HG02623 (cell line): ENCODE data around the gene ARL11.
A peak's percentile ranks its signal among the peaks of the same experiment; 100 is the strongest.
"Not testable (repeated sequence)": the region's sequence is repeated elsewhere in the genome, so short reads cannot be mapped to it uniquely, and the experiment has no call there.

Source experiments
- ATAC-seq: cut with Tn5 transposase; IDR thresholded peaks from one replicate; pipeline ENCODE4 v1.9.1; 2021; ENCODE audit warnings: moderate library complexity; ENCODE audit not compliant: unreplicated experiment

ARL11 gene

DNA sequence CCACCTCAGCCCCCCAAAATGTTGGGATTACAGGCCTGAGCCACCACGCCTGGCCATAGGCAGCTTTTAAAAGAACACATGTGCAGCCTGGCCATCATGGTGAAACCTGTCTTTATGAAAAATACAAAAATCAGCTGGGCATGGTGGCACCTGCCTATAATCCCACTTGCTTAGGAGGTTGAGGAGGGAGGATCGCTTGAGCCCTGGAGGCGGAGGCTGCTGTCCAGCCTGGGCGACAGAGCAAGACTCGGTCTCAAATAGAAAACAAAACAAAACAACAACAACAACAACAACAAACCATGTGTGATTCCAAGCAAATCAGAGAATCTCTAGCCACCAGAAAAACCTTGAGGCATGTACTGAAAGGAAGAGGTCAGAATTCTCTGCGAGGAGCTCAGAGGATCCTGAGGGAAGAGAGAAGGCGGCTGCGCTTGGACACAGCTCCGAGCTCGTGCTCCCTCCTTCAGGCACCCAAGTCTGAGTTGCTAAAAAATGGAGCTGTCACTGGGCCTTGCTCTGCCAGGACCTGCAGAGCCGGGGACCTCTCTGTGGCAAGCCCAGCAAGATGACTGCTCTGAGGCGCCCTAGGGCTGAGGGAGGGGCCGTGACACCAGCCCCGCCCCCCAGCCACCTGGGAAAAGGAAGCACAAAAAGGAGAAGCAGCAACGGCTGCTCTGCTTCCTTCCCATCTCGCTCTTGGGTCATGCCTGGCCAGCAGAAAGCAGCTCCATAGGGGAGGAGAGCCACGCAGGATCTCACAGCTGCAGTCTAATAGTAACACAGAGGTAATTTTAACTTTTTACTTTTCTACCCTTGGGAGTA, at the start of gene ARL11:
TSS of gene ARL11 (plus strand) at position 677 of the 822 bp plus-strand sequence. CDS start 1,941 bp downstream, outside the sequence.
- ATAC-seq = peak; percentile 94

DNA sequence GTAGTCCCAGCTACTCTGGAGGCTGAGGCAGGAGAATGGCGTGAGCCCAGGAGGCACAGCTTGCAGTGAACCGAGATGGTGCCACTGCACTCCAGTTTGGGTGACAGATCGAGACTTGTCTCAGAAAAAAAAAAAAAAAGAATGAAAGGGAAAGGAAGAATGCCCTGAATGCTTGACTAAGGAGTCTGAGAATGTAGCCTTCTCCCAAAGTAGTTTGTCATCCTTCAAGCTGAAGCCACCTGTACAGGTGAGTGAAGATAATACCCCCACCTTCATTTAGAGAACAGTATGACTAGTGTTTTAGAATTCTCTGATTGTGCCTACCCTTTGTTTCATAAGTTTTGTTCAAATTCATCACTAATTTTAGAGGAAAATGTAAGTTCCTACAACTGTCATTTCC, 48.8 kb upstream of the ARL11 start:
- no peak for ATAC-seq

DNA sequence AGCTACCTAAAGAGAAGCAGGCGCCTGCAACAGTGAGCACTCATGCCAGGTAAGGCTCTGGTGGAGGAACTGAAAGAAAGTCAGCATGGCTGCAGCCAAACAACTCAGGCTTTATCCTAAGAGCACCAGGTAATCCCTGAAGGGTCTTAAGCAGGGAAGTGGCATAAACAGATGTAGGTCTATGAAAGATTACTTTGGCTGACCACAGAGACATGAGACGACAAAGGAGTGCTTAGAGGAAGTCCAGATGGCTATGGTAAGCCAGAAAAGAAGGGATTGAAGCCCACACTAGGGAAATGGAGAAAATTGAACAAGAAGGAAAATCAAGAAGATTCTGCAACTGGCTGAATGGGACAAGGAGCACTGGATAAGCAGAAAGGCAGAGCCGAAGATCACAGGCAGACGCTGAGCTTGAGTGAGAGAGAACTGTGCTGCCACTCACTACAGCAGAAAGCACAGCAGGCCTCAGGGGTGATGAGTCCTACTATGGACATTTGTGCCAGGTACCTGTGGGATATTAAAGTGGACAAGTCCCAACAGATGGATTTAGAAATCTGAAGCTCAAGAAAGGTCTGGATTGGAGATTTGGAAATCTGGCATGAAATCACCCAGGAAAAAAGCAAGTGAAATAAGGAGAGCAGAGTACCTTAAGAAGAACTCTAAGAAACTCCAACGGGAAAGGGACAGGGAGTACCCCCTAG, 47.2 kb upstream of the ARL11 start:
- no peak for ATAC-seq

DNA sequence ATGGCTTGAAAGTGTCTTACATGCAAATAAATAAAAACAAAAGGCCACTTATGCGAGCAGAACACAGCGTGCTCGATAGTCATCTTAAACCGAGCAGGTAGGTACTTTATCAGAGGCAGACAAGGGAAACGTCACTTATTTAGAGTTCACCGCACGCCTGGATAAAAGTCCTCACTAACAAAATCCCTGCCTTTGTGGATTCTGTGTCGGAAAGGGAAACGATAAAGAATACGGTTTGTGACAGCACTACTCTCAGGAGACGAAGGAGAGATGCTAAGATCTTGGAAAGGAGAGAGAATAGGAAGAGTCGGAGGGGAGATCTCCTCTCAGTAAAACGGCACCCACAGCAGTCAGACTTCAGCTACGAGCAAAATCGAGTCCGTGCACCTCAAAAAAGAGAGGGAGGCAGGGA, 43.5 kb upstream of the ARL11 start:
- ATAC-seq = peak; percentile 5

DNA sequence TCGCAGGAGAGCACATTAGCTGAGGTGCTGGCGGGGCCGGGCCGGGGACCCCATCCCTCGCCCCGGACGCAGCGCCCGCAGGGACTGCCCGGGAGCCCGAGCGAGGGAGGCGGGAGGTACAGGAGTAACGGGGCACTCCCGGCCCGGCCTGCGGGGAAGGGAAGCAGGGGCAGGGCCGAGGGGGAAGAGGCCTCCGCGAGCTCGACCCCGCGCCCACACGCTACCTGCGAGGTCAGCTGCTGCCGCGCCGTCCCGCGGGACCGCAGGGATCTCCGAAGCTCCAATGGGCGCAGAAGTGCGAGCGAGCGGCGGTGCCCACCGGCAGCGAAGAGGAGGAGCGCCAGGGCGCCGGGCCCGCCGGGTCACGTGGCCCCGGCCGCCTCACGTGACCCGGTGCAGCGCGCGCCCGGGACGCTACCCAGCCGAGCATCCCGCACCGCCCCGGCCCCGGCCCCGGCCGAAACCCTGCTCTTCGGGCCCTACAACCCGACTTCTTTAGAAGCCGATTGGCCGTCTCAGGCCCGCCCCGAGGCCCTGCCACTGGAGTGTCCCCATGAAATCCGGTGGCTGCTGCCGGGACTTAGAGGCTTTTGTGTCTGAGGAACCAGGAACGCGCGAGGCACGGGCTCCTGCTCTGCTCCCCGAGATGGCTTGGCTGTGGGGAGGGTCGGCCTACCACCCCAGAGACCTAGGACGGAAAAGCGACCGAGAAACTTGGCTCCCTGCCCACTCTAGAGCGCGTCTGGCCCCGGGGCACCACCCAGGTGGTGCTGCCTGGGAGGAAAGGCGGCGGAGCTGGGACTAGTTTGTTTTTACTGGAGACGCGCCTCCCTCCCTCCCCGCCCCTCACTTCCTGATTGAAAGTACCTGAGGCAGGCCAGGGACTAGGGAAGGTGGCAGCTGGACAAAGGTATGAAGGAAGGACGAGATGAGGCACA, 42.8 kb upstream of the ARL11 start, which contains the start of gene RCBTB1:
TSS of gene RCBTB1 (minus strand) at position 339 of the 938 bp plus-strand sequence. CDS start 18,279 bp downstream, outside the sequence.
- ATAC-seq = peak; percentile 87

DNA sequence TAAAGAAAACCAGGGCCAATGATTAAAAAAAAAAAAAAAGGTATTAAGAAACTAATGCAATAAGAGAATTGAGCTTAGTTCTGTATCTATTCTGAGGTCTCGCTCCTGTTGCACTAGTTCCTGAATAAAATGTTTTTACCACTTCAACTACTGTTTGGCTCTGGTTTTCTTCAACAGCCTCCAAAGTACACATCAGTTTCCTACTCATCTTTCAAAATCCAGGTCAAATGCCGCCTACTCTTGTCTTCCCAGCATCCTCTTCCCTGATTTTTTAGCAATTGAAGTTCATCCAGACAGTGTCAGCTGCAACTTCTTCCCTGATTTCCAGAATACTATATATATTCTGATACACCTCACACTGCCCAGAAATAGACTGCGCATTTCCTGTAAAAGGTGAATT, 41.6 kb upstream of the ARL11 start:
- no peak for ATAC-seq

DNA sequence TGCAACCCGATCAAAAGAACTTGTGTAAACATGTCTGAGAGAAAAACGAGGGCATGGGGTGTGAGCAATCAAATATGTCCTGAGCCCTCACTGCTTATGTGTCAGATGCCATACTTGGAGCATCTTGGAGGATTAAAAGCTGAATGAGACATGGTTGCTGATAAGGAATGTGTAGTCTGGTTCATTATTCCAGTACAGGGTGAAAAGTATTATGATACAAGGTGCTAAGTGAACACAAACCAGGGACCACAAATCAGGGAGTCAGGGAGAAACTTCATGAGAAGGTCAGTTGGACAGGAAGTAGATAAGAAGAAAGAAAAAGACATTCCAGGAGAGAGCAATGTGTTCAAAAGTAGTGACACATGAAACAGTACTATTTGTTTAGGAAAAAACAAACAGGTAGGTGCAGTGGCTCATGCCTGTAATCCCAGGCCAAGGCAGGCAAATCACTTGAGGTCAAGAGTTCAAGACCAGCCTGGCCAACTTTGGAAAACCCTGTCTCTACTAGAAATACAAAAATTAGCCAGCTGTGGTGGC, 40.9 kb upstream of the ARL11 start:
- ATAC-seq = no peak

DNA sequence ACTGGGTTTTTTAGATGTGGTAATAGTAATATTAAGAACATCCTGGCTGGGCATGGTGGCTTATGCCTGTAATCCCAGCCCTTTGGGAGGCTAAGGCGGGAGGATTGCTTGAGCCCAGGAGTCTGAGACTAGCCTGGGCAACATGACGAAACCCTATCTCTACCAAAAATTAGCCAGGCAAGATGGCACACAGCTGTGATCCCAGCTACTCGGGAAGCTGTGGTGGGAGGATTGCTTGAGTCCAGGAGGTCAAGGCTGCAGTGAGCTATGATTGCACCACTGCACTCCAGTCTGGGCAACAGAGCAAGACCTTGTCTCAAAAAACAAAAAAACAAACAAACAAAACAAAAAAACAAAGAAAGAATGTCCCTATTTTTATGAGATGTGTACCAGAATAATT, 37.6 kb upstream of the ARL11 start:
- ATAC-seq = not testable (repeated sequence)

DNA sequence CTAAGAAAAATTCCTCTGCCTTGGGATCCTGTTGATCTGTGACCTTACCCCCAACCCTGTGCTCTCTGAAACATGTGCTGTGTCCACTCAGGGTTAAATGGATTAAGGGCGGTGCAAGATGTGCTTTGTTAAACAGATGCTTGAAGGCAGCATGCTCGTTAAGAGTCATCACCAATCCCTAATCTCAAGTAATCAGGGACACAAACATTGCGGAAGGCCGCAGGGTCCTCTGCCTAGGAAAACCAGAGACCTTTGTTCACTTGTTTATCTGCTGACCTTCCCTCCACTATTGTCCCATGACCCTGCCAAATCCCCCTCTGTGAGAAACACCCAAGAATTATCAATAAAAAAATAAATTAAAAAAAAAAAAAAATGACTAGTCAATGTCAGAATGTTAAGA, 34.4 kb upstream of the ARL11 start:
- ATAC-seq = not testable (repeated sequence)

DNA sequence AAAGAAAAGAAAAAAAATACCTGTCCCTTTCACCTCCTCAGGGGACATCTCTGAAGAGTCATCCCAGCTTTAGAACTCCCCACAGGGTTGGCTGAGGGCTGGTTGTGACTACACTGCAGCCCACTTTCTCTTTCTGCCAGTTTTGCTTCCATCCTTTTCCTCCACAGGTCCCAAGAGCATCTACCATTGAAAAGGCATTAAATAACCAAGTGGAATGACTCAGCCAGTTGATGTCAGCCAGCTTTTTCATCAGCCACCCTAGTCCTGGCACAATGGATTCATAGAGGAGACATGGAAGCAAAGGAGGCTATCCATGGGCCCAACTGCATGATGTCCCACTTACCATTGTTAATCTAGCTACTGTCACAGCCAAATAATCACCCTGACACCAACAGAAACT, 33.7 kb upstream of the ARL11 start:
- ATAC-seq = no peak

DNA sequence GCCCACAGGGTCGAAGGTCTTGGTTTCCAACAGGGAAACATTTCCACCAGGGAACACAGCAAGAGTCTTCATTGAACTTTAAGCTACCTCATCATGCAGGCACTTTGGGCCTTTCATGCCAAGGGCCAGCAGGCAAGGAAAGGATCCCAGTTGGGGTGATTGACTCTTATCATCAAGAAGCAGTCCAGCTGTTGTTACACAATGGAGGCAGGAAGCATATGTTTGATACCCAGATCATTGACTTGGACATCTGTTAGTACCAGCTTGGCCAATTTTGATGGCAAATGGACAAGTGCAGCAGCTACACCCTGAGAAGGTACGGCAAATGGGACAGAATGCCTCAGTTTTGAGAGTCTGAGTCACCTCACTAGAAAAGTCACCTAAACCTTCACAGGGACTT, 32.1 kb upstream of the ARL11 start:
- no peak for ATAC-seq

DNA sequence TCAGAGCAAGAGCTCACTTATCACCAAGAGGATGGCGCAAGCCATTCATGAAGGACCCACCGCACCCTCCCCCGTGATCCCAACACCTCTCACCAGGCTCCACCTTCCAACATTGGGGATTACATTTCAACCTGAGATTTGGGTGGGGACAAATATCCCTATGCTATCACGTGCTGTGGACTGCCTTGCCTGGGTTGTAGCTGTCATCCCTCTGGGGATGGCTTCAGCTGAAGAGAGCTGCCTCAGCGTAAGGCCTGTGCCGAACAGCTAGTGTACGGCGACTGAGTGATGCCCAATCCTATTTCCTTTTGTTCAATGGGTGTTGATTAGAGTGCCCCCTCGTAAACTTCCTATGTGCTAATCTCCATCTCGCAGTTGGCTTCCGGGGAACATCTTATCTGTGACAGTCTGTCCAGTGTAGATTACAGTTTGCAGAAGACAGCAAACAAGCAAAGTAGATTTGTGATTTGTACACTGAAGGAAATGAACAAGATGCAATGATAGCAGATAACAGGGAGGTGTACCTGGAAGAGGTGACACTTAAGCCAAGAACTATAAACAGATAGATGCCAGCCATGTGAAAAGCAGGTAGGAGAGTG, 31.2 kb upstream of the ARL11 start:
- no peak for ATAC-seq

DNA sequence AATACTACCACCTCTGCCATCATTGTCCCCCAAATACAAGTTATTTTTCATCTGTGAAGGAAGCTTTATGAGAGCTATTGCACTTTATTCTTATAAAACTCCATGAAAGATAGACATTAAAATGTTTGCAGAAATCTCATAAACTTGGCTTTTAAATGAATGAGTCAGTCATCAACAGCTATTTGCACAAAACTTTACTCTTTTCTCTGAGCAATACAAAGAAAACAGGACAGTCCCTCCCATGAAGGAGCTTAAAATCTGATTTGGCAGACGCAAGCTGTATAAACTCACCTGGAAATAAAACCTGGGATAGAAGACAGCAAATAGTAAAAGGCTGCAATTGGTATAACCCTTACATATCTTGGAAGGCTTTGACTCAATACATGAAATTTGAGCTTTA, 26.3 kb upstream of the ARL11 start:
- no peak for ATAC-seq

DNA sequence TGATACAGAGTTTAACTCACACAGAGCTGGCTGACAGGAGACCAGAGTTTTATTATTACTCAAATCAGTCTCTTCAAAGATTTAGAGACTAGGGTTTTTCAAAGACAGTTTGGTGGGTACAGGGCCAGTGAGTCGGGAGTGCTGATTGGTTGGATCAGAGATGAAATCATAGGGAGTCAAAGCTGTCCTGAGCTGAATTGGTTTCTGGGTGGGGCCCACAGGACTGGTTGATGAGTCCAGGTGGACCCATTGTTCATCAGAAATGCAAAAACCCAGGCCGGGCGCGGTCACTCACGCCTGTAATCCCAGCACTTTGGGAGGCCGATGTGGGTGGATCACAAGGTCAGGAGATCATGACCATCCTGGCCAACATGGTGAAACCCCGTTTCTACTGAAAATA, 25.7 kb upstream of the ARL11 start:
- not testable (repeated sequence) for ATAC-seq

DNA sequence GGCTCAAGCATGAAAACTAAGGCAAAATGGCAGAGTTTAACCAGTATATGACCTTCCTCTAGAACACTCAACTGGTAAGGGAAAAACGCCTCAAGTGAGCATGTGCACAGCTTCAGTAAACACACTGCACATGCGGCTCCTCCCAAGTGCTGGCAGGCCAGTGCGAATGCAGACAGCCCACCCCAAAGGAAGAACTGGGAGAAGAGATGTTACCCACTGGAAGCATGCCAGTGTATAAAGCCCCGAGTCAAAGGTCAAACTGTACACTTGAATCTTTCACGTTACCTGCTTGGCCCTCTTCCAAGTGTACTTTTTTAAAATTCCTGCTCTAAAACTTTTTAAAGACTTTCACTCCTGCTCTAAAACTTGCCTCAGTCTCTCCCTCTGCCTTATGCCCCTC, 23.7 kb upstream of the ARL11 start:
- ATAC-seq = no peak

DNA sequence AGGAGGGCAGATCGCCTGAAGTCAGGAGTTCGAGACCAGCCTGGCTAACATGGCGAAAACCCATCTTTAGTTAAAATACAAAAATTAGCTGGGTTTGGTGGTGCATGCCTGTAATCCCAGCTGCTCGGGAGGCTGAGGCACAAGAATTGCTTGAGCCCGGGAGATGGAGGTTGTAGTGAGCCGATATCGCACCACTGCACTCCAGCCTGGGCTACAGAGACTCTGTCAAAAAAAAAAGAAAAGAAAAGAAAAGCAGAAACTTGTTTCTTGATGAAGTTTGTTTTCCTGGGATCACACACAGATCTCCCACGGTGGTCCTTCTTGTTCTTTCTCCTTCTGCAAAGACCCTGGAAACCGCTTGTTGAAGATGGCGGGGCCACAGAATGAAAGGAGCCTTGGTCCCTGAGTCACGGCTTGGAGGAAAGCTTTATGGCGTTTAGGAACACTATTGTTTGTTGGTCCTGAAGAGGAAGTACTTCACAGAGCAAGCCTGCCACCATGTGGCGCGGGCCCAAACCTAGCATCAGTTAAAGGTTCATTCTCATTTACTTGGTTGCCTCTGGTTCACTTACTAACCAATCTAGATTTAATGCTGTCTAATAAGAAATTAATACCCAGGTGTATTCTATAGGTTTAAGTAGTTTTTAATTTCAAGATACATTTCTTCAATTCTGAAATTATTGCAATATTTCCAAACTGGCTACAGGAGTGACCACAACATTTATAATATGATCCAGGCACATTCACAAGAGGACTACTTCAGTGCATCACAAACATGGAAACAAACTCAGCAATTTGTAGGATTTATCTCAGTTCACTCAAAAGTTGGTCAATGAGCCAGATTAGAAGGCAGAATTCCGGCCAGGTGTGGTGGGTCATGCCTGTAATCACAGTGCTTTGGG, 21.3 kb upstream of the ARL11 start:
- ATAC-seq = peak; percentile 92

DNA sequence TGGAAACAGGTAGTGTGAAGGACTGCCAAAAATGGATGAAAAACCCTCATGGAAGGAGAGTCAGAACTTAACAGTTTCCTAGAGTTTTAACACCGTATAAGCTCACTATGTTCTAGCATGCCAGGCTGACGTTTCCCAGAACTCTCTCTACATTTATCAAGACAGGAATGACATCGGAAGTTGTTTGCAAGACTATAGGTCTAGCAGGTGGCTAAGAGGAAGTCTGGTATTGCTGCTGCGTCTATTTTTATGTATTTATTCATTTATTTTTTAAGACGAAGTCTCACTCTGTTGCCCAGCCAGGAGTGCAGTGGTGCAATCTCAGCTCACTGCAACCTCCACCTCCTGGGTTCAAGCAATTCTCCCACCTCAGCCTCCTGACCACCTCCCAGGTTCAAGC, 20.5 kb upstream of the ARL11 start:
- ATAC-seq = no peak

DNA sequence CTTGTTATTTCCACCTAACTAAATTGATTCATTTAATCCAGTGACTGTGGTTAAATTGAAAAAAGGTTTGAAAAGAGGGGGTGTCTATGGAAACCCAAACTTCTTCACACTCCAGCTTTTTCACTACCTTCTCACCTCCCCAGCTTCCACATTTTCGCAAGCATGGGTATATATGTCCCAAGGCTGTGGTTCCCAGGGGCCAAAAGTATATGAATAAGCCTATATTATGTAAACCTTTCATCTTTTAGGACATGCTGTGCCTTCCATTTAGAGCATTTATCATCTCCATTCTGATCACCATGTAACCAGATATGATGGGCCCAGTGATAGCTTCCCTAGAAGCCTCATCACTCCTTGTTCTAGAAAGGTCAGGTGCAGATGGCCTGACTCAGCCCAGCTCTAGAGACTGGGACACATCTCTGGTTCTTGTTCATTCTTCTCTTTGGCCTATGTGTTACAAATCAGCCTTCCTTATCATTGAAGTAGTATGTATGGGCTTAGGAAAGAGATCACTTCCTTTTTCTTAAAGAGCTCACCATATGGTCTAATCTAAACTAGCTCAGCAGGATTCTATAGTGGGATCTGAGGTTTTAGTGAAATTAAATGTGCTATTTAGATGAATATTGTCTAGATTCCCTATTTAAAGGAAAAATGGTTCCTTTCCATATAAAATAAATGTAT, 19.5 kb upstream of the ARL11 start:
- ATAC-seq = no peak

DNA sequence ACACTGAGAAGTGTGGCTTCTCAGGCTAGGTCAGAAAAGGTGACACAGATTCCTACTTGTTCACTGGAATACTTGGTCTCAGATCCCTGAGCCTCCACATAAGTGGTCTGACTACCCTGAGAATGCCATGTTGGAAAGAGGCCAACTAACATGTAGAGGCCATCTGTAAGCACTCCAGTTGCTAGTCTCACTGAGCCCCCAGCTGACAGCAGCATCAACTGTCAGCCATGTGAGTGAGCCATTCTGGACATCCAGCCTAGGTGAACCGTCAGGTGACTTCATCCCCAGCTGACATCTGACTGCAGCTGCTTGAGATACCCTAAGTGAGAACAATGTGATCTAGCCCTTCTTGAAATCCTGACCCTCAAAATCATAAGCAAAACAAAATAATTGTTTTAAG, 18.1 kb upstream of the ARL11 start:
- ATAC-seq = no peak
